GM19023 (cell line): ENCODE data around the gene KCNH6.

Experiments
- ATAC-seq: cut with Tn5 transposase; IDR thresholded peaks from one replicate; pipeline ENCODE4 v1.9.1; 2021; ENCODE audit warnings: mild to moderate bottlenecking, moderate library complexity; ENCODE audit not compliant: unreplicated experiment

The KCNH6 gene

GRCh38 chr17:63511331-63511730 lies 11.8 kb upstream of the KCNH6 start:
- no peak for ATAC-seq

- ATAC-seq = no peak
These were observed 10.8 kb upstream of the KCNH6 start for GRCh38 chr17:63512388-63512787.

GRCh38 chr17:63512896-63513644 lies 10.1 kb upstream of the KCNH6 start:
- no peak for ATAC-seq

GRCh38 chr17:63514477-63514876 lies 8.7 kb upstream of the KCNH6 start:
- ATAC-seq = no peak

- no peak for ATAC-seq
These were observed 8.2 kb upstream of the KCNH6 start for GRCh38 chr17:63514974-63515373.

GRCh38 chr17:63515426-63515825 lies 7.7 kb upstream of the KCNH6 start:
- no peak for ATAC-seq

- no peak for ATAC-seq
These were observed 6.0 kb upstream of the KCNH6 start for GRCh38 chr17:63516910-63517824.

GRCh38 chr17:63517825-63518534 lies 5.2 kb upstream of the KCNH6 start:
- no peak for ATAC-seq

GRCh38 chr17:63519116-63519881 lies 3.9 kb upstream of the KCNH6 start:
- no peak for ATAC-seq

GRCh38 chr17:63519972-63520882 lies 2.9 kb upstream of the KCNH6 start:
- no peak for ATAC-seq

- no peak for ATAC-seq
These were observed 893 bp downstream of the KCNH6 start for GRCh38 chr17:63524051-63524450.

- no peak for ATAC-seq
These were observed 2.2 kb downstream of the KCNH6 start for GRCh38 chr17:63525190-63525946.

- ATAC-seq = no peak
These were observed 3.7 kb downstream of the KCNH6 start for GRCh38 chr17:63526861-63527260.

- ATAC-seq = no peak
These were observed 5.0 kb downstream of the KCNH6 start for GRCh38 chr17:63528183-63528582.

- no peak for ATAC-seq
These were observed 6.8 kb downstream of the KCNH6 start for GRCh38 chr17:63529711-63530556.

GRCh38 chr17:63530557-63531021 lies 7.4 kb downstream of the KCNH6 start:
- ATAC-seq = no peak

GRCh38 chr17:63531022-63531965 lies 8.1 kb downstream of the KCNH6 start:
- no peak for ATAC-seq
